IMR-90 (cell line): ENCODE measurements around the gene MPPED2. TPM values are rescaled to one million over a fixed set of nuclear protein-coding genes. Genes with fewer than 3 reads are reported as not detected.

Experiments
- ATAC-seq: fragments of 200-7000 bp; cut with Tn5 transposase; 2 replicates; pipeline ENCODE4 v1.9.1; 2020; ENCODE audit warnings: low read depth, mild to moderate bottlenecking, moderate library complexity
- BruUV-seq: library from RNA; stranded (reverse); fragments of 400-500 nt; replicated peaks from 2 replicates; lab custom pipeline; 2021; lab: Mats Ljungman, UMichigan
- CTCF ChIA-PET: fragments of 300-600 bp; formaldehyde crosslinking; extraction: SDS; loops from one replicate; lab custom pipeline; 2021; ENCODE audit warnings: antibody characterized with exemption; lab: Yijun Ruan, JAX
- POLR2A ChIA-PET: fragments of 300-600 bp; sonication (Branson Sonifier 250); formaldehyde crosslinking; loops from one replicate; lab custom pipeline; 2022; ENCODE audit warnings: antibody characterized with exemption; ENCODE audit not compliant: unreplicated experiment; lab: Charles Lee
- DNase-seq: peaks from one replicate; pipeline ENCODE4 v3.0.0; 2013
- H2AFZ ChIP-seq: replicated peaks from 2 replicates; pipeline ENCODE3; 2013; ENCODE audit warnings: low read length, mild to moderate bottlenecking; ENCODE audit not compliant: poor library complexity
- H2AK5ac ChIP-seq: 2 replicates; pipeline ENCODE4 v1.6.1; 2013; ENCODE audit warnings: low read depth, low read length, inconsistent platforms
- H2AK9ac ChIP-seq: replicated peaks from 2 replicates; pipeline ENCODE3; 2013; ENCODE audit warnings: mild to moderate bottlenecking, low read depth, low read length, moderate library complexity; ENCODE audit not compliant: poor library complexity
- H2BK120ac ChIP-seq: 2 replicates; pipeline ENCODE4 v1.6.1; 2013; ENCODE audit warnings: low read depth, low read length, inconsistent platforms
- H2BK15ac ChIP-seq: 3 replicates; pipeline ENCODE4 v1.6.1; 2013; ENCODE audit warnings: low read depth, low read length, inconsistent platforms
- H2BK20ac ChIP-seq: 2 replicates; pipeline ENCODE4 v1.6.1; 2013; ENCODE audit warnings: low read depth, mild to moderate bottlenecking, inconsistent platforms, low read length, moderate library complexity
- H2BK5ac ChIP-seq: 2 replicates; pipeline ENCODE4 v1.6.1; 2013; ENCODE audit warnings: mild to moderate bottlenecking, low read depth, low read length, inconsistent platforms; ENCODE audit not compliant: poor library complexity, severe bottlenecking
- H3K14ac ChIP-seq: replicated peaks from 2 replicates; pipeline ENCODE4 v1.6.1; 2013; ENCODE audit warnings: low read depth, low read length, inconsistent platforms
- H3K18ac ChIP-seq: 2 replicates; pipeline ENCODE4 v1.6.1; 2013; ENCODE audit warnings: low read depth, low read length, control low read depth
- H3K23ac ChIP-seq: 2 replicates; pipeline ENCODE4 v1.6.1; 2013; ENCODE audit warnings: low read depth, low read length, inconsistent platforms
- H3K27ac ChIP-seq: 2 replicates; pipeline ENCODE4 v1.5.1; 2013; ENCODE audit warnings: mild to moderate bottlenecking, control low read depth, low read length; ENCODE audit not compliant: insufficient read depth
- H3K27me3 ChIP-seq: 2 replicates; pipeline ENCODE4 v1.6.1; 2013; ENCODE audit warnings: low read length; ENCODE audit not compliant: control insufficient read depth, insufficient read depth
- H3K36me3 ChIP-seq: 2 replicates; pipeline ENCODE4 v1.6.1; 2013; ENCODE audit warnings: low read length, mixed read lengths; ENCODE audit not compliant: control insufficient read depth, insufficient read depth
- H3K4ac ChIP-seq: 2 replicates; pipeline ENCODE4 v1.6.1; 2013; ENCODE audit warnings: low read depth, low read length, inconsistent platforms
- H3K4me1 ChIP-seq: 2 replicates; pipeline ENCODE4 v1.6.1; 2013; ENCODE audit warnings: low read length, mixed read lengths; ENCODE audit not compliant: control insufficient read depth, insufficient read depth
- H3K4me2 ChIP-seq: 2 replicates; pipeline ENCODE4 v1.6.1; 2013; ENCODE audit warnings: low read depth, mild to moderate bottlenecking, control low read depth, low read length, moderate library complexity
- H3K4me3 ChIP-seq: 2 replicates; pipeline ENCODE4 v1.5.1; 2013; ENCODE audit warnings: low read depth, mild to moderate bottlenecking, control low read depth, low read length, moderate library complexity; ENCODE audit not compliant: insufficient read depth
- H3K56ac ChIP-seq: 2 replicates; pipeline ENCODE4 v1.6.1; 2013; ENCODE audit warnings: low read length, inconsistent platforms; ENCODE audit not compliant: insufficient read depth; ENCODE audit errors: extremely low read depth
- H3K79me1 ChIP-seq, 2 experiments: 2 replicates each; pipeline ENCODE4 v1.6.1; 2013; ENCODE audit warnings: low read length in 2 of 2, inconsistent platforms in 1 of 2, low read depth in 1 of 2
- H3K9ac ChIP-seq: 2 replicates; pipeline ENCODE4 v1.6.1; 2013; ENCODE audit warnings: low read depth, low read length, control low read depth
- H3K9me1 ChIP-seq: 2 replicates; pipeline ENCODE4 v1.6.1; 2013; ENCODE audit warnings: low read length, inconsistent platforms; ENCODE audit not compliant: insufficient read depth
- H3K9me3 ChIP-seq: 2 replicates; pipeline ENCODE4 v1.6.1; 2013; ENCODE audit warnings: low read length; ENCODE audit not compliant: control insufficient read depth, insufficient read depth
- H4K20me1 ChIP-seq: 2 replicates; pipeline ENCODE4 v1.6.1; 2013; ENCODE audit warnings: low read length, inconsistent platforms; ENCODE audit not compliant: insufficient read depth
- H4K5ac ChIP-seq: 2 replicates; pipeline ENCODE4 v1.6.1; 2013; ENCODE audit warnings: mild to moderate bottlenecking, low read depth, low read length, control low read depth
- H4K8ac ChIP-seq, 2 experiments: 2 replicates each; pipeline ENCODE4 v1.6.1; 2013; ENCODE audit warnings: low read depth in 2 of 2, low read length in 2 of 2, control low read depth in 1 of 2, inconsistent platforms in 1 of 2
- H4K91ac ChIP-seq: 2 replicates; pipeline ENCODE4 v1.6.1; 2013; ENCODE audit warnings: low read depth, low read length, inconsistent platforms; ENCODE audit not compliant: insufficient read depth
- MAFK ChIP-seq: IDR thresholded peaks from 2 replicates; pipeline ENCODE4 v1.6.1; 2012; ENCODE audit warnings: low read depth, low read length, improper control_type of control experiment
- MAZ ChIP-seq: IDR thresholded peaks from 2 replicates; pipeline ENCODE4 v1.6.1; 2012; ENCODE audit warnings: low read depth, mild to moderate bottlenecking, low read length, improper control_type of control experiment, moderate library complexity, borderline replicate concordance
- WGBS, 2 experiments: methylation state at CpG; one replicate each; pipeline versions ENCODE4 v1.1.5 to v1.1.7; 2013; ENCODE audit warnings: missing lambda C conversion rate in 2 of 2; ENCODE audit not compliant: insufficient read length in 1 of 2; ENCODE audit errors: extremely low coverage in 2 of 2; 5-methylcytosine and 5-hydroxymethylcytosine counted together
- dilution Hi-C: fragments of 300-500 bp; cut with HindIII; formaldehyde crosslinking; loops from one replicate; pipeline ENCODE4 v1.14.3; 2018; ENCODE audit warnings: low sequenced_read_pairs; ENCODE audit not compliant: unreplicated experiment
- in situ Hi-C: fragments of 300-500 bp; cut with MboI; formaldehyde crosslinking; loops from 3 replicates; pipeline ENCODE4 v1.14.3; 2019; ENCODE audit warnings: low sequenced_read_pairs, inconsistent platforms, mixed read lengths
- intact Hi-C: fragments of 100-400 bp; cut with micrococcal nuclease; formaldehyde crosslinking; loops from 2 replicates; pipeline ENCODE4 v1.10.0; 2022
- polyA plus RNA-seq, 3 experiments: library from polyadenylated mRNA; depleted of rRNA; stranded (reverse); fragments of >200 nt; gene quantifications; 2 replicates each; pipeline ENCODE4 v1.2.3, GENCODE V29; 2012; ENCODE audit warnings: low replicate concordance in 1 of 3
- total RNA-seq: library from RNA; depleted of rRNA; stranded (reverse); fragments of >200 nt; gene quantifications from 2 replicates; pipeline ENCODE4 v1.2.3, GENCODE V29; 2012

The MPPED2 gene
- total and polyA plus RNA-seq, 2 of the 4 experiments (the other 2 are of a cell fraction) = 0.10 TPM; not detected in 1

- Histone ChIP-seq H4K5ac (no peak overlapping the region), H4K8ac (no peak overlapping the region), H4K20me1 (no peaks in the 10 kb centered on the region), H3K18ac (no peak overlapping the region), H2BK20ac (no peak overlapping the region), H3K23ac (no peak overlapping the region), H3K9me3 (no peaks in the 10 kb centered on the region), H2AK9ac (no peak overlapping the region), H2BK15ac (no peak overlapping the region), H2AFZ (no peak overlapping the region), H2BK5ac (no peak overlapping the region), H3K79me1 (no peaks in the 10 kb centered on the region), H3K9me1 (no peaks in the 10 kb centered on the region), H2BK120ac (no peak overlapping the region), H3K27ac (no peak overlapping the region), H3K14ac (no peak overlapping the region), H3K36me3 (no peaks in the 10 kb centered on the region), H4K91ac (no peak overlapping the region), H3K56ac (no peak overlapping the region), H2AK5ac (no peak overlapping the region), H3K4ac (no peak overlapping the region), H3K4me1 (no peaks in the 10 kb centered on the region), H3K4me3 (no peak overlapping the region), H3K4me2 (no peak overlapping the region), H3K27me3 (no peaks in the 10 kb centered on the region), H3K9ac (no peak overlapping the region)
- 73% methylated on average over 5 of the region's 9 CpGs; no CpG with 5 or more reads in 1 of the 2 experiments for WGBS, 2 experiments
- dilution Hi-C loops (no loop called here), in situ Hi-C loops (no loop called here), intact Hi-C loops (no loop called here)
- ChIA-PET POLR2A (no interaction called here), CTCF (no interaction called here)
- ATAC-seq = no peak
- TF ChIP-seq MAFK (no peak), MAZ (no peak)
- DNase-seq = no peak
- no TSS peak for BruUV-seq
Measured at GRCh38 chr11:30447058-30447640, 139.0 kb downstream of the MPPED2 start.
